HEK293 (cell line): ENCODE measurements around the gene HMX1.

Experiments used
- CTCF ChIA-PET: fragments of 350-600 bp; formaldehyde crosslinking; extraction: SDS; loops from one replicate; lab custom pipeline; 2021; ENCODE audit warnings: antibody characterized with exemption; lab: Yijun Ruan, JAX
- POLR2A ChIA-PET: fragments of 300-600 bp; formaldehyde crosslinking; extraction: SDS; loops from one replicate; lab custom pipeline; 2020; ENCODE audit warnings: antibody characterized with exemption, inconsistent platforms; lab: Yijun Ruan, JAX
- H3K27ac ChIP-seq: fragments of 200-500 bp; sonication (Bioruptor generic); 2 replicates; pipeline ENCODE4 v1.5.1; 2014; ENCODE audit warnings: low read depth, low read length, control low read depth, inconsistent platforms; ENCODE audit errors: extremely low read depth
- H3K36me3 ChIP-seq, 2 experiments: fragments of 200-500 bp in 1 of 2; sonication (Bioruptor generic) in 1 of 2; 1 replicate in 1 of 2; 2 replicates in 1 of 2; pipeline ENCODE4 v1.5.1; 2014 to 2017; ENCODE audit warnings: inconsistent platforms in 2 of 2, low read length in 2 of 2; ENCODE audit not compliant: control insufficient read depth in 2 of 2, insufficient read depth in 1 of 2
- H3K4me1 ChIP-seq: fragments of 200-500 bp; sonication (Bioruptor generic); 2 replicates; pipeline ENCODE4 v1.5.1; 2014; ENCODE audit warnings: mild to moderate bottlenecking, low read length, inconsistent platforms; ENCODE audit not compliant: control insufficient read depth, insufficient read depth
- H3K4me3 ChIP-seq: 2 replicates; pipeline ENCODE4 v1.5.1; 2011; ENCODE audit warnings: low read depth, mild to moderate bottlenecking, control low read depth, low read length, moderate library complexity
- H3K9me3 ChIP-seq: fragments of 200-500 bp; sonication (Bioruptor generic); 2 replicates; pipeline ENCODE4 v1.5.1; 2014; ENCODE audit warnings: low read depth, low read length, inconsistent platforms; ENCODE audit not compliant: control insufficient read depth, insufficient read depth
- BCL11A ChIP-seq: fragments of 450-650 bp; formaldehyde crosslinking; IDR thresholded peaks from 2 replicates; pipeline ENCODE4 v1.5.1; 2016; ENCODE audit warnings: low read depth, missing biosample characterization, missing genetic modification characterization
- GLI2 ChIP-seq: fragments of 450-650 bp; formaldehyde crosslinking; IDR thresholded peaks from 2 replicates; pipeline ENCODE4; 2017; ENCODE audit warnings: missing biosample characterization, missing genetic modification characterization, low read depth, borderline replicate concordance
- GLI4 ChIP-seq: fragments of 450-650 bp; formaldehyde crosslinking; IDR thresholded peaks from 2 replicates; pipeline ENCODE4 v1.5.1; 2016; ENCODE audit warnings: missing biosample characterization, missing genetic modification characterization
- IKZF3 ChIP-seq: fragments of 450-650 bp; IDR thresholded peaks from 2 replicates; pipeline ENCODE4 v1.5.0; 2018; ENCODE audit warnings: missing biosample characterization, mild to moderate bottlenecking, missing genetic modification characterization, moderate library complexity
- KLF8 ChIP-seq: fragments of 450-650 bp; formaldehyde crosslinking; IDR thresholded peaks from 2 replicates; pipeline ENCODE4 v1.5.1; 2016; ENCODE audit warnings: missing biosample characterization, missing genetic modification characterization
- RBAK ChIP-seq: fragments of 450-650 bp; formaldehyde crosslinking; IDR thresholded peaks from 2 replicates; pipeline ENCODE4 v1.5.1; 2016; ENCODE audit warnings: missing biosample characterization, missing genetic modification characterization
- WT1 ChIP-seq: fragments of 450-650 bp; formaldehyde crosslinking; IDR thresholded peaks from 2 replicates; pipeline ENCODE4 v1.5.1; 2016; ENCODE audit warnings: missing biosample characterization, missing genetic modification characterization
- ZBTB7A ChIP-seq: fragments of 450-650 bp; formaldehyde crosslinking; IDR thresholded peaks from 2 replicates; pipeline ENCODE4 v1.5.1; 2016; ENCODE audit warnings: low read depth, missing biosample characterization, missing genetic modification characterization
- ZFHX2 ChIP-seq: fragments of 450-650 bp; formaldehyde crosslinking; conservative IDR thresholded peaks from 2 replicates; pipeline ENCODE4 v1.5.1; 2016; ENCODE audit warnings: missing biosample characterization, missing genetic modification characterization
- ZNF16 ChIP-seq: fragments of 450-650 bp; formaldehyde crosslinking; IDR thresholded peaks from 2 replicates; pipeline ENCODE4 v1.5.1; 2016; ENCODE audit warnings: low read depth, missing biosample characterization, missing genetic modification characterization
- ZNF2 ChIP-seq: fragments of 450-650 bp; formaldehyde crosslinking; IDR thresholded peaks from 2 replicates; pipeline ENCODE4 v1.5.1; 2016; ENCODE audit warnings: missing biosample characterization, missing genetic modification characterization
- ZNF404 ChIP-seq: fragments of 450-650 bp; formaldehyde crosslinking; IDR thresholded peaks from 2 replicates; pipeline ENCODE4 v1.5.1; 2017; ENCODE audit warnings: missing biosample characterization, missing genetic modification characterization
- ZNF48 ChIP-seq: fragments of 450-650 bp; formaldehyde crosslinking; IDR thresholded peaks from 2 replicates; pipeline ENCODE4 v1.5.1; 2016; ENCODE audit warnings: missing biosample characterization, missing genetic modification characterization
- ZNF510 ChIP-seq: fragments of 450-650 bp; formaldehyde crosslinking; IDR thresholded peaks from 2 replicates; pipeline ENCODE4 v1.5.1; 2018; ENCODE audit warnings: mild to moderate bottlenecking, missing genetic modification characterization, missing biosample characterization; ENCODE audit not compliant: insufficient replicate concordance
- ZNF560 ChIP-seq: fragments of 450-650 bp; formaldehyde crosslinking; IDR thresholded peaks from 2 replicates; pipeline ENCODE4 v1.5.1; 2017; ENCODE audit warnings: missing biosample characterization, missing genetic modification characterization, borderline replicate concordance
- ZNF561 ChIP-seq: fragments of 450-650 bp; IDR thresholded peaks from 2 replicates; pipeline ENCODE4 v1.5.1; 2018; ENCODE audit warnings: missing biosample characterization, missing genetic modification characterization, borderline replicate concordance
- ZNF670 ChIP-seq: fragments of 450-650 bp; formaldehyde crosslinking; IDR thresholded peaks from 2 replicates; pipeline ENCODE4 v1.5.1; 2016; ENCODE audit warnings: missing biosample characterization, missing genetic modification characterization, low read depth
- ZNF704 ChIP-seq: fragments of 450-650 bp; formaldehyde crosslinking; IDR thresholded peaks from 2 replicates; pipeline ENCODE4 v1.5.1; 2016; ENCODE audit warnings: missing biosample characterization, missing genetic modification characterization
- ZNF76 ChIP-seq: fragments of 450-650 bp; formaldehyde crosslinking; IDR thresholded peaks from 2 replicates; pipeline ENCODE4; 2016; ENCODE audit warnings: low read depth, missing biosample characterization, missing genetic modification characterization, borderline replicate concordance
- ZNF768 ChIP-seq: fragments of 450-650 bp; formaldehyde crosslinking; IDR thresholded peaks from 2 replicates; pipeline ENCODE4 v1.5.1; 2018; ENCODE audit warnings: missing biosample characterization, mild to moderate bottlenecking, missing genetic modification characterization
- ZNF837 ChIP-seq: fragments of 450-650 bp; formaldehyde crosslinking; IDR thresholded peaks from 2 replicates; pipeline ENCODE4 v1.5.1; 2016; ENCODE audit warnings: missing biosample characterization, missing genetic modification characterization
- ZSCAN4 ChIP-seq: fragments of 450-650 bp; formaldehyde crosslinking; IDR thresholded peaks from 2 replicates; pipeline ENCODE4 v1.5.1; 2017; ENCODE audit warnings: missing biosample characterization, missing genetic modification characterization
- ZXDB ChIP-seq: fragments of 450-650 bp; formaldehyde crosslinking; IDR thresholded peaks from 2 replicates; pipeline ENCODE4 v1.5.1; 2016; ENCODE audit warnings: missing biosample characterization, missing genetic modification characterization
- TF ChIP-seq, protein P1 (sequence below): fragments of 450-650 bp; formaldehyde crosslinking; IDR thresholded peaks from 2 replicates; pipeline ENCODE4 v1.5.1; 2016; ENCODE audit warnings: missing biosample characterization, missing genetic modification characterization
- TF ChIP-seq, protein P2 (sequence below): fragments of 450-650 bp; formaldehyde crosslinking; IDR thresholded peaks from 2 replicates; pipeline ENCODE4 v1.5.1; 2016; ENCODE audit warnings: missing biosample characterization, missing genetic modification characterization
- TF ChIP-seq, protein P3 (sequence below): IDR thresholded peaks from 2 replicates; pipeline ENCODE4 v1.6.1; 2011; ENCODE audit warnings: mild to moderate bottlenecking, low read depth, low read length, borderline replicate concordance

Gene HMX1

DNA sequence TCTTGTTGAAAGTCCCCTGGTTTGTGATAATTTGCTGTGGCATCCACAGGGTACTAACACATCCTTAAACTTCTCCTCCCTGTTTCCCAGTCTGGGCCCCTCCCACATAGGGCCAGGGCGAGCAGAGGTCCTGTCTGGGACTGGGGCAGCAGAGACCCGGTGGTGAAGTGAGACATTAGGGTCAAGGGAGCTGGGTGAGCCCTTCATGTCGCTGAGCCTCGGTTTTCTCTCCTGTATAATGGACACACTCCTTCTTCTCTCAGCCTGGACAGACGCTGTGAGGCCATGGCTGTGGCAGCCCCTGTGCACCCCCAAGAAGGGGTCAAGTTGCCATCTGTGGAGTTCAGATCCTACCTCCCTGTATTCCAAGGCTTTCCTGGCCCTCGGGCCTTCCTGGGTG, 33.0 kb upstream of the HMX1 start:
- H3K9me3 ChIP-seq: no peaks in the 10 kb centered on the region
- TF ChIP-seq GLI4 (tag by site-specific recombination) (no peak), ZFHX2 (tag by site-specific recombination) (no peak), ZNF561 (no peak), WT1 (tag by site-specific recombination) (no peak), ZNF404 (tag by site-specific recombination) (no peak)
- TF ChIP-seq, protein P1, sequence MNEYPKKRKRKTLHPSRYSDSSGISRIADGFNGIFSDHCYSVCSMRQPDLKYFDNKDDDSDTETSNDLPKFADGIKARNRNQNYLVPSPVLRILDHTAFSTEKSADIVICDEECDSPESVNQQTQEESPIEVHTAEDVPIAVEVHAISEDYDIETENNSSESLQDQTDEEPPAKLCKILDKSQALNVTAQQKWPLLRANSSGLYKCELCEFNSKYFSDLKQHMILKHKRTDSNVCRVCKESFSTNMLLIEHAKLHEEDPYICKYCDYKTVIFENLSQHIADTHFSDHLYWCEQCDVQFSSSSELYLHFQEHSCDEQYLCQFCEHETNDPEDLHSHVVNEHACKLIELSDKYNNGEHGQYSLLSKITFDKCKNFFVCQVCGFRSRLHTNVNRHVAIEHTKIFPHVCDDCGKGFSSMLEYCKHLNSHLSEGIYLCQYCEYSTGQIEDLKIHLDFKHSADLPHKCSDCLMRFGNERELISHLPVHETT: no peak
- H3K27ac ChIP-seq: no peak overlapping the region
- CTCF ChIA-PET: interaction anchor here (1.3 kb wide), 1 partner anchor 17 kb away, joined by 5 read pairs; no protein-coding TSS in a partner anchor
- H3K4me1 ChIP-seq: no peaks in the 10 kb centered on the region
- POLR2A ChIA-PET: no interaction called here
- H3K4me3 ChIP-seq: no peak overlapping the region
- no peaks in the 10 kb centered on the region for H3K36me3 ChIP-seq

DNA sequence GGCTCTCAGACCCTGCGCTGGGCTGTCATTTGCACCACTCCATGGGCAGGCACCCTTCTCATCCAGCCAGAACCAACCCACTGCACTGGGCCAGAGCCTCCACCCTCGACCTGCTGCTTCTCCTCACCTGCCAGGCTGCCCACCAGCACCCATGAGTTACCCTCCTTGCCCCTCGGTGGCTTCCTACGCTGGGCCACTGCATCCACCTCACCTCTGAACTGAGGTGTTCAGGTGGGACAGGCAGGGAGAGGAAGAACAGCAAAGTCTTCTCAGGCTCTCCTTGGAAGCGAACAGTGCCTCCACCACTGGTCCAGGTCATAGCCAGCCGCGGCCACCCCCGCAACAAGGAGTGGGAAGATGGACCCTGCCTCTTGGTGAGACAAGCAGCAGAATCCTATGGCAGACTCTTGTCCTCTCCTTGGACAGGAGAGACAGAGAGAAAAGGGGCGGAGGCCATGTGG, 32.4 kb upstream of the HMX1 start:
- TF ChIP-seq, protein P2, sequence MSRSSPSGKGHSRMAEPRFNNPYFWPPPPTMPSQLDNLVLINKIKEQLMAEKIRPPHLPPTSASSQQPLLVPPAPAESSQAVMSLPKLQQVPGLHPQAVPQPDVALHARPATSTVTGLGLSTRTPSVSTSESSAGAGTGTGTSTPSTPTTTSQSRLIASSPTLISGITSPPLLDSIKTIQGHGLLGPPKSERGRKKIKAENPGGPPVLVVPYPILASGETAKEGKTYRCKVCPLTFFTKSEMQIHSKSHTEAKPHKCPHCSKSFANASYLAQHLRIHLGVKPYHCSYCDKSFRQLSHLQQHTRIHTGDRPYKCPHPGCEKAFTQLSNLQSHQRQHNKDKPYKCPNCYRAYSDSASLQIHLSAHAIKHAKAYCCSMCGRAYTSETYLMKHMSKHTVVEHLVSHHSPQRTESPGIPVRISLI (tag by site-specific recombination): no peak
- TF ChIP-seq BCL11A: no peak
- no peak for TF ChIP-seq KLF8 (tag by site-specific recombination)
- no peak for TF ChIP-seq ZNF768 (tag by site-specific recombination)
- TF ChIP-seq ZXDB (tag by site-specific recombination): no peak
- TF ChIP-seq, protein P3, sequence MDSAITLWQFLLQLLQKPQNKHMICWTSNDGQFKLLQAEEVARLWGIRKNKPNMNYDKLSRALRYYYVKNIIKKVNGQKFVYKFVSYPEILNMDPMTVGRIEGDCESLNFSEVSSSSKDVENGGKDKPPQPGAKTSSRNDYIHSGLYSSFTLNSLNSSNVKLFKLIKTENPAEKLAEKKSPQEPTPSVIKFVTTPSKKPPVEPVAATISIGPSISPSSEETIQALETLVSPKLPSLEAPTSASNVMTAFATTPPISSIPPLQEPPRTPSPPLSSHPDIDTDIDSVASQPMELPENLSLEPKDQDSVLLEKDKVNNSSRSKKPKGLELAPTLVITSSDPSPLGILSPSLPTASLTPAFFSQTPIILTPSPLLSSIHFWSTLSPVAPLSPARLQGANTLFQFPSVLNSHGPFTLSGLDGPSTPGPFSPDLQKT: no peak
- no peak for TF ChIP-seq ZBTB7A (tag by site-specific recombination)
- TF ChIP-seq ZSCAN4 (tag by site-specific recombination): no peak
- no peak for TF ChIP-seq ZNF16
- no peak for TF ChIP-seq ZNF704 (tag by site-specific recombination)
- no peak for TF ChIP-seq ZNF837 (tag by site-specific recombination)
- no peak for TF ChIP-seq RBAK (tag by site-specific recombination)
- no peak for TF ChIP-seq ZNF560 (tag by site-specific recombination)
- TF ChIP-seq ZNF670: no peak
- TF ChIP-seq ZNF510 (tag by site-specific recombination): no peak
- no peak for TF ChIP-seq IKZF3 (tag by site-specific recombination)
- no peak for TF ChIP-seq ZNF76 (tag by site-specific recombination)
- no peak for TF ChIP-seq ZNF2 (tag by site-specific recombination)
- no peak for TF ChIP-seq ZNF48 (tag by site-specific recombination)
- TF ChIP-seq GLI2: no peak
- TF ChIP-seq, all 188 proteins: peak for 0
- H3K4me1 ChIP-seq: no peaks in the 10 kb centered on the region
- no peak overlapping the region for H3K4me3 ChIP-seq
- ChIA-PET POLR2A (no interaction called here), CTCF (no interaction called here)
- H3K9me3 ChIP-seq: no peaks in the 10 kb centered on the region
- no peak overlapping the region for H3K27ac ChIP-seq
- H3K36me3 ChIP-seq: no peaks in the 10 kb centered on the region
